Measurements from ENCODE around the gene STAM. TPM values are rescaled to one million over a fixed set of nuclear protein-coding genes. Genes with fewer than 3 reads are reported as not detected.

Gene STAM
- total and polyA plus RNA-seq, 8 donors, result 6.8 to 49.2 (median 10.0) TPM

DNA sequence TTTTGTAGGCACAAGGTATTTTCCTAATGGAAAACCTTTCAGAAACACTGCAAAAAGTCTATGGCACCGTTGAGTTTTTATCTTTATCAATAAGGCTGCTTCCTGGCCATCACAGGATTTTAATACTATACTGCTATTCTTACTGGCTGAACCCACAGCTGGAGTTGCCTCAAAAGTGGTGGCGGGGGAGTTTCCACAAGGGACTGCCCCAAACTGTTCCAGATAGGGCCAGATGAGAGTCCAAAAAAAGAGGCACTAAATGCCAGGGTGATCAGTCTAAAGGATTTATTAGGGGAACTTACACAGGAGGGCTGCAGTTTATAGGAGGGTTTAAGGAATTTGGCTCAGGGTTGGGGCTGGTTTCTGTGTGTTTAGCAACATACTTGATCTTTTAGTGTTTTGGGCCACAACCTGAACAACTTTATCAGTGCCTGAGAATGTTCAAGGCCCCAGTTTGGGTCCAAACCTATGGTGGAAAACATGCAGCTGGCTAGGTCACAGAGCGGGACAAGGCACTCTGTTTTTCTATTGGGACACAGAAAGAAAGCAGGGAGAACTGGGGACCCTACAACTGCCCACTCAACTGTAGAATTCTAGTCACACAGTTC is 41.4 kb downstream of the STAM start:
- intact Hi-C loops (cut with DNase I; ENCODE audit: low total_unique reads), result no loop called here
- H3K27me3 ChIP-seq, result no peaks in the 10 kb centered on the region
- TF ChIP-seq, protein P1, sequence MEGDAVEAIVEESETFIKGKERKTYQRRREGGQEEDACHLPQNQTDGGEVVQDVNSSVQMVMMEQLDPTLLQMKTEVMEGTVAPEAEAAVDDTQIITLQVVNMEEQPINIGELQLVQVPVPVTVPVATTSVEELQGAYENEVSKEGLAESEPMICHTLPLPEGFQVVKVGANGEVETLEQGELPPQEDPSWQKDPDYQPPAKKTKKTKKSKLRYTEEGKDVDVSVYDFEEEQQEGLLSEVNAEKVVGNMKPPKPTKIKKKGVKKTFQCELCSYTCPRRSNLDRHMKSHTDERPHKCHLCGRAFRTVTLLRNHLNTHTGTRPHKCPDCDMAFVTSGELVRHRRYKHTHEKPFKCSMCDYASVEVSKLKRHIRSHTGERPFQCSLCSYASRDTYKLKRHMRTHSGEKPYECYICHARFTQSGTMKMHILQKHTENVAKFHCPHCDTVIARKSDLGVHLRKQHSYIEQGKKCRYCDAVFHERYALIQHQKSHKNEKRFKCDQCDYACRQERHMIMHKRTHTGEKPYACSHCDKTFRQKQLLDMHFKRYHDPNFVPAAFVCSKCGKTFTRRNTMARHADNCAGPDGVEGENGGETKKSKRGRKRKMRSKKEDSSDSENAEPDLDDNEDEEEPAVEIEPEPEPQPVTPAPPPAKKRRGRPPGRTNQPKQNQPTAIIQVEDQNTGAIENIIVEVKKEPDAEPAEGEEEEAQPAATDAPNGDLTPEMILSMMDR (IDR thresholded peaks at IDR 0.05), result no peak
- no peak for TF ChIP-seq EP300 (IDR thresholded peaks at IDR 0.05)
- TF ChIP-seq POLR2A (IDR thresholded peaks at IDR 0.05), result no peak
- TF ChIP-seq POLR2AphosphoS5 (IDR thresholded peaks at IDR 0.05), result no peak
- H3K4me1 ChIP-seq, result peaks cover 0 to 27% (median 13%) of the 10 kb centered on the region in 4 donors
- H3K4me3 ChIP-seq, result no peak overlapping the region
- H3K27ac ChIP-seq, result no peak overlapping the region
- no peaks in the 10 kb centered on the region for H3K9me3 ChIP-seq
- peaks cover 0 to 28% (median 16%) of the 10 kb centered on the region in 4 donors for H3K36me3 ChIP-seq
- DNase-seq, result no peak
- 72 to 84% (median 83%) methylated on average over 3 of the region's 3 CpGs for WGBS, 5 donors

DNA sequence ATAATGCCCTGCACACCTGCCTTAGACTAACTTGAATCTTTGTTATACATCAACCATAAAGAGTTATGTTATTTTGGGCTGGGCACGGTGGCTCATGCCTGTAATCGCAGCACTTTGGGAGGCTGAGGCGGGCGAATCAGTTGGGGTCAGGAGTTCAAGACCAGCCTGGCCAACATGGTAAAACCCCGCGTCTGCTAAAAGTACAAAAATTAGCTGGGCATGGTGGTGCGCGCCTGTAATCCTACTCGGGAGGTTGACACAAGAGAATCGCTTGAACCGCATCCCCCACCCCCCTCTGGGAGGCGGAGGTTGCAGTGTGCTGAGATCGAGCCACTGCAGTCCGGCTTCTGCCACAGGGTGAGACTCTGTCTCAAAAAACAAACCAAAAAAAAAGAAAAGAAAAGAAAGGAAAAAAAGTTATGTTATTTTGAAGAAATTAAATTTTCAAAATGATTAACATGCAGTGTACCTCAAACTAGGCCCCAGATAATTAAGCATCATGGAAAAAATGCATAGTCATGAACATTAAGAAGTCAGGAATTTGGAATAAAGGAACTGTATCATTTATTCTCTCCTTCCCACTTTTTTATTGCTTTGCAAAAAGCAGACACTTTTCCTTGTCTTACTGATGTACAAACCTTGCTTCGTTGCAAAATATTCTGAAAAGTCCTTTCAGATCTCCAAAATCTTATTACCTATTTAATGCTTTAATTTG is 43.3 kb downstream of the STAM start:
- Histone ChIP-seq H3K4me1 (peaks cover 0 to 19% (median 9%) of the 10 kb centered on the region in 4 donors), H3K4me3 (no peak overlapping the region), H3K9me3 (no peaks in the 10 kb centered on the region), H3K36me3 (peaks cover 0 to 28% (median 19%) of the 10 kb centered on the region in 4 donors), H3K27me3 (no peaks in the 10 kb centered on the region), H3K27ac (no peak overlapping the region)
- 90 to 98% (median 96%) methylated on average over 15 of the region's 15 CpGs for WGBS, 5 donors
- no peak for DNase-seq
- intact Hi-C loops (cut with DNase I; ENCODE audit: low total_unique reads), result no loop called here
- TF ChIP-seq POLR2AphosphoS5 (IDR thresholded peaks at IDR 0.05), result no peak
- TF ChIP-seq, protein P1 (IDR thresholded peaks at IDR 0.05), result no peak
- TF ChIP-seq EP300 (IDR thresholded peaks at IDR 0.05), result no peak
- TF ChIP-seq POLR2A (IDR thresholded peaks at IDR 0.05), result no peak

DNA sequence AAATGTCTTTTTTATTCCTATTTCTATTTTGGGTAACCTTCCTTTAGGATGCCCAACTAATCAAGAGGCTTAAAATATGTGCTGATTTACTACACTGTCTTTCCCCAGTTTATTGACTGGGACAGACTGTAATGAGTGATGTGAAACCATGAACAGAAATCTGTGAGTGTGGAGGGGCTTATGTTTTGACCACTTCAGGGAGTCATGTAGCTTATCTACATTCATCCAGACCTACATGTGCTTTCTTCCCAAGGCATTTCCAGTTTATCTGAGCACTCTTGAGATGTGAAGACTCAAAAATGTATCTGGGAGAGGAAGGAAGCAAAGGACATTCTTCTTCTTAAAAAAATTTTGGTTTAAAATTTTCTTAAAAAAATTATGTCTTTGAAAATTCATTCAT is 45.2 kb downstream of the STAM start:
- peaks cover 0 to 4% (median under 1%) of the 10 kb centered on the region in 4 donors for H3K4me1 ChIP-seq
- intact Hi-C loops (cut with DNase I; ENCODE audit: low total_unique reads), result no loop called here
- no peak overlapping the region for H3K27ac ChIP-seq
- DNase-seq, result no peak
- no peaks in the 10 kb centered on the region for H3K27me3 ChIP-seq
- TF ChIP-seq, protein P1 (IDR thresholded peaks at IDR 0.05), result no peak
- TF ChIP-seq POLR2AphosphoS5 (IDR thresholded peaks at IDR 0.05) (no peak), POLR2A (IDR thresholded peaks at IDR 0.05) (no peak), EP300 (IDR thresholded peaks at IDR 0.05) (no peak)
- H3K36me3 ChIP-seq, result peaks cover 4 to 41% (median 29%) of the 10 kb centered on the region in 4 donors
- H3K9me3 ChIP-seq, result no peaks in the 10 kb centered on the region
- H3K4me3 ChIP-seq, result no peak overlapping the region

DNA sequence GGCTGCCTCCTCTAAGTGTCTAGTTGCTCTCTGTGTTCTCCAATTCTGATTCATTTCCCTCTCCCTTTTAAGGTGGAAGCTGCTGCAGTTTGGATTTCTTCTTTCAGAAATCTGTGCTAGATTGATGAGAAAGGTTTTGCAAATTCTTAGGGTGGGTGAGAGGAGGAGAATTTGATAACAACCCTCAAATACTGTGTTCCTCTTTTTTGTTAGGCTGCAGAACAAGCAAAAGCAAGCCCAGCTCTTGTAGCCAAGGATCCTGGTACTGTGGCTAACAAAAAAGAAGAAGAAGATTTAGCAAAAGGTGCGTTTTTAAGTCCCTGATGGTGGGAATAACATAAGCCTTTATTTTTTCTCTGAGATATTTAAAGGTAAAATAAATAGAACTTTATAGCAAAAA is 49.1 kb downstream of the STAM start:
- Histone ChIP-seq H3K4me3 (no peak overlapping the region), H3K27ac (no peak overlapping the region), H3K4me1 (peaks cover 0 to 4% (median 0%) of the 10 kb centered on the region in 4 donors), H3K27me3 (no peaks in the 10 kb centered on the region), H3K36me3 (peaks cover 10 to 69% (median 51%) of the 10 kb centered on the region in 4 donors), H3K9me3 (no peaks in the 10 kb centered on the region)
- WGBS, 5 donors, result 76 to 90% (median 84%) methylated on average over 1 of the region's 1 CpG
- TF ChIP-seq EP300 (IDR thresholded peaks at IDR 0.05) (no peak), POLR2A (IDR thresholded peaks at IDR 0.05) (no peak), POLR2AphosphoS5 (IDR thresholded peaks at IDR 0.05) (no peak)
- TF ChIP-seq, protein P1 (IDR thresholded peaks at IDR 0.05), result no peak
- intact Hi-C loops (cut with DNase I; ENCODE audit: low total_unique reads), result no loop called here
- DNase-seq, result no peak
